NCI-H128 (cell line): ENCODE measurements around the gene WDR88.
A peak's percentile ranks its signal among the peaks of the same experiment; 100 is the strongest.
"Not testable (repeated sequence)": the region's sequence is repeated elsewhere in the genome, so short reads cannot be mapped to it uniquely, and the experiment has no call there.

Experiments
- DNase-seq: peaks from one replicate; lab custom pipeline; 2025; ENCODE audit not compliant: unreplicated experiment; lab: John Stamatoyannopoulos, UW

Gene WDR88

DNA sequence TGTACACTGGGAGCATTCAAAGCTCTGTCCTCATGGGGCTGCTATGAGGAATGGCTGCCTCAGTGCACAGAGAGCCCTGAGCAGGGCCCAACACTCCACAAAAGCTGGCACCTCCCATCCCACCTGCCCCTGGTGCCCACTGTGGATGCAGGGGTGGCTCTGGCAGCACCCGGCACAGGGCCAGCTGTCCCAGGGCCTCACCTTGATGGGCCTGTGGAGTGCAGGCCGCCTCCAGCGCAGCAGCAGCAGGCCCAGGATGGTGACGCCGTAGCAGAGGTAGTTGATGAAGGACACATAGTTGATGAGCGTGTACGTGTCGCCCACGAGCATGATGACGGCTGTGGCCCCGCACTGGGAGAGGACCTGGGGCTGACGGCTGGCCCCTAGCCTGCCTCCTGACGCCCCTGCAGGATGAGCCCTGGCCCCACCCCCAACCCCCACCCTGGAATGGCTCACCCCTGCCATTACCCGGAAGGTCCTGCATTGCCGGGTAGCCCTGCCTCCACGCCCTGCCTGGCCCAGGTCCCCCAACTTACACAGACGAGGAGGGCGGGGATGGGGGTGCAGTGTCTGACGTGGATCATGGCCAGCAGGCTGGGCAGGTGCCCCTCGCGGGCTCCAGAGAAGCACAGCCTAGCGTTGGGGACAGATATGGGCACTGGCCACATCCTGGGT lies 78.5 kb downstream of the WDR88 start:
- DNase-seq, result no peak

DNA sequence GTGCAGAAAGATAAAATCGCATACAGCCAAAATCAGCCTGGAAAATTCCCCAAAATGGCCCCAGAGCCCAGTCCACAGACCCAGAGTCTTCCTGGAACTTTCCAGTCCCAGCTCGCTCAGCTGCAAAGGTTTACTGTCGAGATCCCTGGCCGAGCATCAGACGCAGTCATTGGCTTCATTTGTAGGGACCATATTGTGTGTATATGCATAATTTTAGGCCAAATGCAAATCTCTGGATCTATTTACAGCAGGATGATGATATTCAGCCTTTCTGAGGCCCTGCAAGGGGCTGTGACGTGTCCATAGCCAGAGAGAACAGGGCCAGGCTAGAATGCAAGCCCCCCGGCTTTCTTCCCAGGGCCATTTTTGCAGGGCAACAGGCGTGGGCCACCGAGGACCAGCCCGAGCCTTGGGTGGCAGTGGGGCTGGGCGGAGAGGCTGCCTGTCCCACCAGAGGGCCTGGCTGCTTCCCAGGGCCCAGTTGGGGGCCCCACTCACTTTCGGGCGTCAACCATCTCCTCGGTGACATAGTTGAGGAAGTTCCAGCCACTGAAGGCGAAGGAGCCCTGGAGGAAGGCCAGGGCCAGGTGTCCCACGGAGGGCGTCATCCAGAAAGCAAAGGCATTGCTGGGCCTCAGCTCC lies 80.0 kb downstream of the WDR88 start:
- DNase-seq, result no peak

DNA sequence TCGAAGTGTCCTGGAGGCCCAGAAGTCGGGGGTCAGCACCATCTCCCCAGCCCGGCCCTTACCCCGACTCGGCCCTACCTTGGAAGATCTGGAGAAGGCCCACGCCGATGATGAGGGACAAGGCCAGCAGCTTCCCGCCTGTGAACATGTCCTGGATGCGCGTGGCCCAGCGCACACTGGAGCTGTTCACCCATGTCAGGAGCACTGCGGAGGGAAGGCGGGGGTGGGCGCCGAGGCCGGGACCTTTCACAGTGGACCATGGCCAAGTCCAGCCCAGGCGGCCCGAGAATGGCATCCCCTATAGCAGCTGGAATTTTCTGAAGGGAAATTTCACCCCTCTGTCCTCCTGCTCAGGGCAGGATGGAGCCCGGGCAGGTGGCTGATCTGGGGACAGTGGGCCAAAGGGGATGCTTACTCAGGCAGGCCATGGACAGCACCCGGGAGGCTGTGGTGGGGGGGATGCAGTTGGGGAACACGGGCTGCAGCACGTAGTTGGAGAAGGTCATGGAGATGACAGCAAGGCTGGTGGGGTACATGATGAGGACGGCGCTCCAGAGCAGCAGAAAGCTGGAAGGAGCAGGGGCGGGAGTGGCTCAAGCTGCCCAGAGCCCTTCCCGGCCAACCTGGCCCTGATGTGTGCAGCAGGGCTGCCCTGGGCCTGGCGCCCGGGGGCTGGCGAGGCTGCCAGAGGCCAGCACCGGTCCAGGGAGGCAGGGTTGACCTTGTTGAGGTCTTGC lies 80.7 kb downstream of the WDR88 start:
- no peak for DNase-seq

DNA sequence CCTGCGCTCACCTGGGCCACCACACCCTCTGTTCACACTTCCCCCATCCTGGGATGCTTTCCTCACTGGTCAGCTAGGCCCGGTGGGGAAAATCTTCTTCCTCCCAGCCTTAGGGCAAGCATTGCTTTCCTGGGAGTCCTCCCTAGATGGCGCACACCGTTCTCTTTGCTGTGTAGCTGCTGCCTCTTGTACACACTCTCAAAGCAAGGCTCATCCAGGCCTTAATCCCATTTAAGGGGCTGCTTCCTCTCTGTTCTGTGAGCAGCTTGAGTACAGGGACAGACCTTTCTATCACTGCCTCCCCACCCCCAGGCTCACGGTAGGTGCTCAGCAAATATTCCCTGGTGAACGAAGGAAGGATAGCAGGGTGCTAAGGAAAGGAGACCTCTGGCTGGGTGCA lies 82.7 kb downstream of the WDR88 start:
- DNase-seq, result peak; percentile 11

DNA sequence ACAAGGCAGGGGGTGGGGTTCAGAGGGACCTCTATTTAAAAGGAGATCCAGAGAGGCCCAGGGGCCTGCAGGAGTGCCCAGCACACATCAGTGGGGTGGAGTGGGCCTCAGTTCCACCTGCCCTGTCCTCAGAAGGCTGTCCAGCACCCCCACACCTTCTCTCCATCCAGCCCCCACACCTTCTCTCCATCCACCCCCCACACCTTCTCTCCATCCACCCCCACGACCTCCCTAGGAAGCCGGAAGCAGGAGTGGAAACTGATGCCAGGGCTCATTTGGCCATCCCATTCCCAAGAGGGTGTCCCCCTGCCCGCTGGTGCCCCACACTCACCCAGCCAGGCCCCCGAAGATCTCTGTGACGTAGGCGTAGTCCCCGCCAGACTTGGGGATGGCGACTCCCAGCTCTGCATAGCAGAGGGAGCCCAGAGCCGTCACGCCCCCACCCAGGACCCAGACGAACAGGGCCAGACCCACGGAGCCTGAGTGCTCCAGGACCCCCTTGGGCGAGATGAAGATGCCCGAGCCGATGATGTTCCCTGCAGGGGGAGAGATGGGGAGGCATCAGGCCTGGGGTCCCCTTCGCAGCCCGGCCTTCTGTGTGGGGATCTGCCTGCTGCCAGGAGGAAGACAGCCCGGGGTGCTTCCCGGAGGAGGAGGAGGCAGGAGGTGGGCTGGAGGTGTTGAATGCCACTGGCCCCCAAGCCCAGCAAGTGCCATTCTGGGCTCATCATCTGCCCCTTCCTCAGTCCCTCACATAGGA lies 83.7 kb downstream of the WDR88 start:
- DNase-seq, result no peak

DNA sequence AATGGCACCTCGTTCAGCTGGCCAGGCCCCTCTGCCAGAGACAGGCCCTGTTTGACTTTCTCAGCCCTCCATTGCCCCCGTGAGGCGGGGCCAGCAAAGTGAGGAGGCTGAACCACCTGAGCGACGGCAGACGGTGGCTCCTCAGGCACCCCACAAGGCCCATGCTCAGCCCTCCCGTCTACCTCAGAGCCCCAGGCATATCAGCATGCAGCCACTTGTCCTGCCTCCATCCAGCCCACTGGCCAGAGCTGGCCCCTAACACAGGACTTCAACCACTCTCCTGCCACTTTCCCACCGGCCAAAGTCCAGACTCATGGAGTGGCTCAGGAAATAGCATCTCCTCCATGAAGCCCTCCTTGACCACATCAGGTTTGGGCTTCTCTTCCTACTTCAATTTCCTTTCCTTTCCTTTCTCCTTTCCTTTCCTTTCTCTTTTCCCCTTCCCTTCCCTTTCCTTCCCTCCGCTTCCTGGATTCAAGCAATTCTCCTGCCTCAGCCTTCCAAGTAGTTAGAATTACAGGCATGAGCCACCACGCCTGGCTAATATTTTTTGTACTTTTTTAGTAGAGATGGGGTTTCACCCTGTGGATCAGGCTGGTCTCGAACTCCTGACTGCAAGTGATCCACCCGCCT lies 84.4 kb downstream of the WDR88 start:
- no peak for DNase-seq

DNA sequence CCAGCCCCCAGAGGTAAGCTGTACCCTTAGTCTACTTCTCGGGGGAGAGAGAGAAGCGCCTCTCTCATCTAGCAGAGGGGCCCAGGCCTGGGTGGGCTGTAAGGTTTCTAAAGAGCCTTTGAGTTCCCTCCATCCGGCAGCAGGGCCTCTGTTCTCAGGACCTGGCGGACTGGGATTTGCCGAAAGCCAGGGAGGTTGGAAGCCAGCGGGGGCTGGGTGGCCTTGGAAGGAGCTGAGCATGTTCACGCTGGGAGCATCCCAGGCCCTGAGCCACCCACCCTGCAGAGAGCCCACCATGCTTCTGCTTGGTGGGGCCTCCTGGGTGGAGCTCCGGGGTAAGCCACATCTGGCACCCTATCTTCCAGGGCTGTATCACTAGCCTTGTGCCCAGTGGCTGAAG lies 86.0 kb downstream of the WDR88 start:
- DNase-seq, result no peak

DNA sequence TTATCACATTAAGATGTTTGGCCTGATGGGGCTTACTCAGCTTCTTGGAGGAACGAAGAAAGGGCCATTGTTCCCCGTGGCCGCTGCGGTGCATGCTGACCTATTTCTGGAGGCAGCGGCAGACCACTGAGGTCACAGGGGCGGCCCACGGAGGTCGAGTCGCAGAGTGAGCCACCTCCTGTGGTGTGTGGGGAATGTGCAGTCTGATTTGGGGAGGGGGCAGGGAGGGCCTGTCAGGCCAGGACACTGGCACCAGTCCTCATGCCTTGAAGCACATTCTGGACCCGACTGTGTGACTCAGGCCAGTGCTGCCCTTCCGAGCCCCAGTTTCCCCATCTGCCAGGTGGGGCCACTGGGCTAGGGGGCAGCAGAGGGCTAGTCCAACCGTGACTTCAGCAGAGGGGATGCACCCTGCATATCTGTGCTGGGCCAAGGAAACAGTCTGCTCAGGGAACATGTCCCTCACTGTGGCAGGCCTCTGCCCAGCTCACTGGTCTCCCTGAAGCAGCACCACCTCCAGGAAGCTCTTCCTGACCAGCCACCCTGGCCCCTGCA lies 87.4 kb downstream of the WDR88 start:
- no peak for DNase-seq

DNA sequence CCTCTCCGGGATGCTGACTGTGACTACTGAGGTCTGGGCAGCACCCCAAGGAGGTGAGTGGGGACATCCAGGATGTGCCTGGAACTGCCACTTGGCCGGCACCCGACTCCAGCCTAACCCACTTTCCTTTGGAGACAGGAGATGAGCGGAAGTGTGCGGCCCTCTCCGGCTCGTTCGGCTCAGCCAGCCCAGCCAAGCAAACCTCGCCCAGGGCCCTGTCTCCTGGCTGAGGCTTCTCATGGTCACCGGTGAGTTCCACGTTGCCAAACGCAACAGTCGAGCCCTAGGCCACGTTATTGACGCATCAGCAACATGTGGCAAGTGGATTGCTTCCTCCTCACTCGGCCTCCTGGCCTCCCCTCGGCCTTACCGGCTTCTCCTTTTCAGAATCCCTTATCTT lies 88.2 kb downstream of the WDR88 start:
- DNase-seq, result no peak

DNA sequence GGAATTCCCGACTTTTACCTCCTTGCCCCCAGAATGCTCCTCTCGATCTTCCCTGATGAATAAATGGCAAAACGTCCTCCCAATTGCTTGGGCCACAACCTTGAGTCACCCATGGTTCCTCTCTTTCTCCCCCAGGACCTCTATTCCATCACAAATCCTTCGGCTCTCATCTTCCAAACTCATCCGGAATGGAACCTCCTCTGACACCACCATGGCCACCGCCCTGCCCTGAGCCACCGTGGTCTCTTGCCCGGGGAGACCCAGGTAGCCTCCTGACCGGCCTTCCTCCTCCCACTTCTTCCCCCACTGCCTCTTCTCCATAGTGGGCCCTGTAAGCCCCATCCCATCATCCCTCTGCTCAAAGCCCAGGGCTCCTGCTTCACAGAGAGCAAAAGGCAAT lies 88.8 kb downstream of the WDR88 start:
- DNase-seq, result no peak

DNA sequence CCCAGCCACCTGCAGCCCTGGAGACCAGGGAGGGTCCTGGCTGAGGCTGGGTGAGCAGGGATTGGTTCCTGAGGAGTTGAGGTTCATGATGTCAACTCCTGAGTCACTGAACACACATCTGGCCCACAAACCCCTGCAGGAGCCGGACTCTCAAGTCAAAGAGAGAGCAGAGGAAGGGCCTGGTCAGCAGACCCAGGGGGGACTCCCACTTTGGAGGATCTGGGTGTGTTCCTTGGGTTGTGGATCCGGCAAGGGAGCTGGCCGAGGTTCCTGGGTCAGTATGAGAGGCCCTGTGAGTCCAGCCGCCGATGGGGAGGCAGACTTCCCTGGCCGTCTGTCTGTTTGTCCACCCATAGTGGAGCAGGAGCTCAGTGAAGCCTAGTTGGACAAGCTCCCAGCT lies 89.7 kb downstream of the WDR88 start:
- DNase-seq, result no peak

DNA sequence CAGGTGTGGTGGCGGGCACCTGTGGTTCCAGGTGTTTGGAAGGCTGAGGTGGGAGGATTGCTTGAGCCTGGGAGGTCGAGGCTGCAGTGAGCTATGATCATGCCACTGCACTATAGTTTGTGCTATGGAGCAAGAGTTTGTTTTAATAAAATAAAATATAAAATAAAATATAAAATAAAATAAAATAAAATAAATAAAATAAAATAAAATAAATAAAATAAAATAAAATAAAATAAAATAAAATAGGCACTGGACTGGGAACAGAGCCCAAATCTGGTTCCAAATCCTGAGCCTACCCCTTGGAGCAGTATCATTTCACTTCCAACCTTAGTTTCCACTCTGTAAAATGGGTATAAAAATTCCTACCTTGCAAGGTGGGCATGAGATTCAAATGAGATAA lies 90.3 kb downstream of the WDR88 start:
- not testable (repeated sequence) for DNase-seq

DNA sequence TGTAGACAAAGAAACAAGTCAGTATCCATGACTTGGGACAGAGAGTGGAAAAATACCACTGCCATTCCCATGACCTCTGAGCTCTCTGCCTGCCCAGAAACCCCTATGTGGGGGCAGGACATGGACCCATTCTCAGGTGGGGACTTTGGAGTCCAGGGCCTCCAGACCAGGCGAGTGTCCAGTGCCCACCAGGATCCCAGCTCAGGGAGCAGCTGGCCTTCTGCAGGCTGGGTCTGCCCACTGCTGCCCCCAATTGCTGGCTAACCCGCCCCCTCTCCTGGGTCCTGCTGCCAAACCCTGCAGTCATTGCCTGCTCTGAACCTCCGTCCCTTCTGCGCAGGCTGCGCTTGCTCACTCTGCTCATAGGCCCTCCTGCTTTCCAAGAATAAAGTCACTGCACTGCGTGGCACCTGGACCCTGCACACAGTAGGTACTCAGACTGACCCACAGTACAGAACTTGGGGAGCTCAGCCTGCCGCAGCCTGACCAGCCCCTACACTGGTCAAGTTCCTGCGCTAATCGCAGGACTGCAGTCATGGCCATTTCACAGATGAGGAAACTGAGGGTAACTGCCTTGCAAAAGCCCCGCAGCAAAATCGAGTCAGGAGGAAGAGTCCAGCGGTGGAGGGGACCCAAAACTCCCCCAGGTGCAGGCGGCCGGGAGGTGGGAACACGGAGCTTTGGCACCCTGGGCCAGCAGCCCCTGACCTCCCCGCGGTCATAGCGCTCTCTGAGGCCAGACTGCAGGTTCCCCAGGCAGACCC lies 93.0 kb downstream of the WDR88 start:
- no peak for DNase-seq
